Head of caudate nucleus (tissue), 42 donors: Measurements from ENCODE around the gene ISLR.
A peak's percentile ranks its signal among the peaks of the same experiment; 100 is the strongest.

ENCODE experiments used
- DNase-seq, 42 donors: peaks; one replicate each; pipeline versions ENCODE4 v3.0.0 to v3.0.0-alpha.2; 2020 to 2021; ENCODE audit warnings: mixed read lengths in 7 of 42
- intact Hi-C: fragments of 100-400 bp; cut with DNase I; formaldehyde crosslinking; loops from one replicate; pipeline ENCODE4 v1.15.0; 2022

Gene ISLR

DNA sequence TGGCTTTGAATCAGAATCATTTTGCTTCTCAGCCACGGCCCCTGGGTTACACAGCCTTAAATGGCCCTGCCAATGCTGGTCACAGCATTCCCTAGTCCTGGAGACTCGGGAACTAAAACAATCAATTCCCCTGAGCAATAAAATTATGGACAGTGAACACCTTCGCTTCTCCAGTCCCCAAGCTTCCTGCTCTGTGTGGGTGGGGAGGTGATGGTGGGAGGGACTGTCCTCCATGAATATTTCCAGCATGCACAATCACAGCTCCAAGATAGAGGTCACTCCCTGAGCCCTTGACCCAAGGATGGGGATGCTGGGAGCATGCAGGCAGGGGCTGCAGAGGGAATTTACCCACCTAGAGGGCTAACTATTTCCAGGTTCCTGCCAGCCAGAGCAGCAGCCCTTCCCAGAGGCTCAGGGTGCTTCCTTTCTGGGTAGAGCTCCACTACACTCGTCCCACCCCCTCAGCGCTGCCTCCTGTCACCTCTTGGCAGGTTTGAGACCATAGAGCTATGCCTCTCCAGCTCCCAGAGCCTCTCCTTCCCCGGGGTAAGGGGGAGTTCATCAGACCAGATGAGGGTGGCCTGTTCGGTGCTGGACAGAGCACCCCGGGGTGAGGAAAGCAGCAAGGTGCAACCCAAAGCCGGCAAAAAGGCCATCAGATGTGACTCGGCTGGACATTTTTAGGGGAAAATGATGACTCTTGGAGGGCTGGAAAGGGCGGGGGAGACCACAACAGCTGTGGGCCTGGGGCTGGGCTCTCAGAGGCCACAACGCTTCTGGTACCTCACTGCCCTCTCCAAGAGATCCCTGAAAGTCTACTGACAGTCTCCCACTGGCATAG, 48.1 kb downstream of the ISLR start:
- DNase-seq, result peak in 2 of 42 donors; percentile 23 to 31
- intact Hi-C loops, result no loop called here

- intact Hi-C loops, result no loop called here
- peak in 1 of 42 donors; percentile 36 for DNase-seq
Measured at GRCh38 chr15:74222240-74223119, 49.0 kb downstream of the ISLR start.

GRCh38 chr15:74225928-74226327, 52.4 kb downstream of the ISLR start:
- intact Hi-C loops, result no loop called here
- DNase-seq, result no peak
